Endodermal cell (in vitro differentiated cells): ENCODE results near the gene ACOT7. TPM values are rescaled to one million over a fixed set of nuclear protein-coding genes. Genes with fewer than 3 reads are reported as not detected.

Experiments
- DNase-seq: peaks from one replicate; pipeline ENCODE4 v3.0.0-alpha.2; 2017
- H3K27ac ChIP-seq: 2 replicates; pipeline ENCODE4 v1.5.1; 2013; ENCODE audit warnings: mild to moderate bottlenecking, low read depth, low read length, moderate library complexity
- H3K27me3 ChIP-seq: 2 replicates; pipeline ENCODE4 v1.6.1; 2013; ENCODE audit warnings: mild to moderate bottlenecking, low read length, moderate library complexity; ENCODE audit not compliant: insufficient read depth, control insufficient read depth, poor library complexity, severe bottlenecking
- H3K36me3 ChIP-seq: 2 replicates; pipeline ENCODE4 v1.7.0; 2013; ENCODE audit warnings: mild to moderate bottlenecking, low read length, moderate library complexity; ENCODE audit not compliant: control insufficient read depth, insufficient read depth
- H3K4me1 ChIP-seq: one replicate; pipeline ENCODE4 v1.7.0; 2013; ENCODE audit warnings: low read length; ENCODE audit not compliant: control insufficient read depth, insufficient read depth
- H3K4me3 ChIP-seq: 2 replicates; pipeline ENCODE4 v1.5.1; 2013; ENCODE audit warnings: mild to moderate bottlenecking, low read length, moderate library complexity
- H3K9ac ChIP-seq: 2 replicates; pipeline ENCODE4 v1.6.1; 2013; ENCODE audit warnings: mild to moderate bottlenecking, low read length, moderate library complexity; ENCODE audit not compliant: poor library complexity, severe bottlenecking; ENCODE audit errors: extremely low read depth
- H3K9me3 ChIP-seq: 2 replicates; pipeline ENCODE4 v1.6.1; 2013; ENCODE audit warnings: mild to moderate bottlenecking, low read length, moderate library complexity; ENCODE audit not compliant: control insufficient read depth
- H3K27ac Mint-ChIP-seq: 2 replicates; pipeline ENCODE4 v1.8.0; 2020; ENCODE audit warnings: mixed read lengths
- H3K27me3 Mint-ChIP-seq: 2 replicates; pipeline ENCODE4 v1.8.0; 2021; ENCODE audit warnings: mild to moderate bottlenecking, mixed read lengths; ENCODE audit not compliant: insufficient read depth
- H3K36me3 Mint-ChIP-seq: 2 replicates; pipeline ENCODE4 v1.8.0; 2020; ENCODE audit warnings: low read depth, mixed read lengths
- H3K4me1 Mint-ChIP-seq: 2 replicates; pipeline ENCODE4 v1.8.0; 2020; ENCODE audit warnings: mixed read lengths
- H3K4me3 Mint-ChIP-seq: 2 replicates; pipeline ENCODE4 v1.8.0; 2020; ENCODE audit warnings: mild to moderate bottlenecking, moderate library complexity, mixed read lengths
- H3K9me3 Mint-ChIP-seq: 2 replicates; pipeline ENCODE4 v1.8.0; 2020; ENCODE audit warnings: mild to moderate bottlenecking, mixed read lengths
- CTCF ChIP-seq: fragments of 200-600 bp; sonication (generic); conservative IDR thresholded peaks from 2 replicates; pipeline ENCODE4 v1.5.0; 2021; ENCODE audit warnings: antibody characterized with exemption, mild to moderate bottlenecking
- WGBS, 2 experiments: methylation state at CpG; one replicate each; pipeline versions ENCODE4 v1.1.5 to v1.1.7; 2013; ENCODE audit warnings: missing lambda C conversion rate in 2 of 2, mixed read lengths in 1 of 2; ENCODE audit not compliant: insufficient coverage in 1 of 2, insufficient read length in 1 of 2; 5-methylcytosine and 5-hydroxymethylcytosine counted together
- total RNA-seq, 2 donors: library from RNA; stranded (reverse); fragmentation: NEBNext Ultra II Directional in 1 of 2; extraction: Animal tissue kit (Norgen Biotek cat#: 25700) in 1 of 2; gene quantifications; 2 replicates in 1 of 2; 3 replicates in 1 of 2; pipeline ENCODE4 v1.2.1, GENCODE V29; 2021

ACOT7 gene
- total RNA-seq, 2 donors from 2014 or later: 51.3 to 70.7 TPM

GRCh38 chr1:6349254-6349943 is 44.2 kb downstream of the ACOT7 start:
- H3K9ac ChIP-seq: no peak overlapping the region
- H3K36me3 ChIP-seq: no peaks in the 10 kb centered on the region
- H3K4me3 ChIP-seq: no peak overlapping the region
- Mint-ChIP-seq H3K36me3 (peaks cover 2% of the 10 kb centered on the region), H3K9me3 (no peaks in the 10 kb centered on the region), H3K4me3 (no peak overlapping the region), H3K27ac (peak overlapping the region; percentile 59), H3K27me3 (no peaks in the 10 kb centered on the region), H3K4me1 (no peaks in the 10 kb centered on the region)
- H3K9me3 ChIP-seq: no peaks in the 10 kb centered on the region
- no peak for TF ChIP-seq CTCF
- no peak for DNase-seq
- H3K4me1 ChIP-seq: no peaks in the 10 kb centered on the region
- H3K27ac ChIP-seq: no peak overlapping the region
- no peaks in the 10 kb centered on the region for H3K27me3 ChIP-seq
- WGBS, 2 experiments: 92 to 96% methylated on average over 4 to 18 of the region's 18 CpGs

DNA sequence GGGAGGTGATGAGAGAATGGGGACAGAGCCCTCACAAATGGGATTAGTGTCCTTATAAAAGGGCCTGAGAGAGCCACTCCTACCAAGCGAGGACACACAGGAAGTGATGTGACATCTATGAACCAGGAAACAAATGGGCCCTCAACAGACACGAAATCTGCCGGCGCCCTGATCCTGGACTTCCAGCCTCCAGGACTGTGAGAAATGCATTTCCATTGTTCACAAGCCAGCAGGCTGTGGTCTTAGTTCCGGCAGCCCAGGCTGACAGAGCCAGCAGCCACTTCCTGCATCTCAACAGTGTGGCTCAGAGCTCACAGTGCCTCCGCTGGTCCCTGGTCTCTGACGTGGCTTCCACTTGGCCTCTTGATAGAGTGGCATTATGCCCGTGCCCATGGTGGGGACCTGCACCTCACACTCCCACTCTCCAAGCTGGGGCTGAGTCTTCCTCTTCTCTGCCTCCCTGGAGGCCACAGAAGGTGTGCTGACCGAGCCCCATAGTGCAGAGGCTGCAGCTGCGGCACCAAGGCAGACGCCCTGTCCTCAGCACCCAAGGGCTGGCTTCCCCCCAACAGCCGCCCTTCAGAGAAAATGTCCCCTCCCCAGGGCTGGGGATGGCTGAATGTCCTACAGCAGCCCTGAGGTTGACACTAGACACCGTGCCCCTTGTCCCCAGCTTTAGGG is 44.9 kb downstream of the ACOT7 start:
- Mint-ChIP-seq H3K27ac (no peak overlapping the region), H3K4me1 (no peaks in the 10 kb centered on the region), H3K27me3 (no peaks in the 10 kb centered on the region), H3K4me3 (no peak overlapping the region), H3K36me3 (peaks cover 2% of the 10 kb centered on the region), H3K9me3 (no peaks in the 10 kb centered on the region)
- Histone ChIP-seq H3K9me3 (no peaks in the 10 kb centered on the region), H3K4me3 (no peak overlapping the region), H3K27me3 (no peaks in the 10 kb centered on the region), H3K4me1 (no peaks in the 10 kb centered on the region), H3K27ac (no peak overlapping the region), H3K36me3 (no peaks in the 10 kb centered on the region), H3K9ac (no peak overlapping the region)
- TF ChIP-seq CTCF: no peak
- 89 to 93% methylated on average over 12 to 13 of the region's 13 CpGs for WGBS, 2 experiments
- DNase-seq: no peak

GRCh38 chr1:6347641-6348487 is 45.7 kb downstream of the ACOT7 start:
- WGBS, 2 experiments: 79 to 80% methylated on average over 9 to 15 of the region's 15 CpGs
- no peaks in the 10 kb centered on the region for H3K9me3 Mint-ChIP-seq
- Histone ChIP-seq H3K4me1 (no peaks in the 10 kb centered on the region), H3K27me3 (no peaks in the 10 kb centered on the region), H3K27ac (no peak overlapping the region), H3K9me3 (no peaks in the 10 kb centered on the region), H3K4me3 (no peak overlapping the region), H3K36me3 (no peaks in the 10 kb centered on the region), H3K9ac (no peak overlapping the region)
- peak; percentile 86 for TF ChIP-seq CTCF
- no peaks in the 10 kb centered on the region for H3K4me1 Mint-ChIP-seq
- H3K27ac Mint-ChIP-seq: no peak overlapping the region
- peak; percentile 88 for DNase-seq
- H3K36me3 Mint-ChIP-seq: peaks cover 2% of the 10 kb centered on the region
- H3K4me3 Mint-ChIP-seq: no peak overlapping the region
- no peaks in the 10 kb centered on the region for H3K27me3 Mint-ChIP-seq
